ENCODE data around the gene ARHGAP20. TPM values are rescaled to one million over a fixed set of nuclear protein-coding genes. Genes with fewer than 3 reads are reported as not detected.

Gene ARHGAP20
- total and polyA plus RNA-seq, 2 of the 8 experiments (the other 6 are each of a cell fraction or from before 2014, with no cell fraction given): 0.05 to 0.28 TPM

DNA sequence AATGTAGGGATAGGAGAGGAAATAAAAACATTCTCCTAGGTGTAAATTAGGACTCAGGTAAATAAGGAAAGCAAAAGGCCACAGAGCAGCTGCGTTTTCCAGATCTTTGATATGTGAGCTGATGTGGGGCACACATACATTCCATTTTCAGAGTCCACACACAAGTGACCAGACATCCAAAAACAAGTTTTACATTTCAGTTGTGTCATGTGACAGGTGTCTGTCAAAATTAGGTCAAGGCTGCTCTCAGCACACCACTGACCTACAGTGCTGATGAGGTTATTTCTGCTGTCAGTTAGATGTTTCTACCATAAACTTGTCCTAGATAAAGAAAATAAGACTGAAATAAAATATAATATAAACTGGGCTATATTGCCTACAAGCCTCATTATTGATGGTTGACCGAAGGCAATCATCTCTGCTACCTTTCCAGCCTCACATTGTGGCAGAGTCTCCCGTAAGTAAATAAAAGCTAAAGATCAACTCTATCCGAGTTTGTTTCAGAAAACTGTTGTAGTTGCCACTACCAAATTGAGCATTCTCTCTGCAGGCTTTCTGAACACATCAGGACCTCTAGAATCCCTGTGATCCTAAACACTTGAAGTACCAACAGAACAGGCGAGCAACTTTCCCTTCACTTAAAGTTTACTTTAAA, 7.9 kb downstream of the ARHGAP20 start (continued):
- TF ChIP-seq, protein P1, sequence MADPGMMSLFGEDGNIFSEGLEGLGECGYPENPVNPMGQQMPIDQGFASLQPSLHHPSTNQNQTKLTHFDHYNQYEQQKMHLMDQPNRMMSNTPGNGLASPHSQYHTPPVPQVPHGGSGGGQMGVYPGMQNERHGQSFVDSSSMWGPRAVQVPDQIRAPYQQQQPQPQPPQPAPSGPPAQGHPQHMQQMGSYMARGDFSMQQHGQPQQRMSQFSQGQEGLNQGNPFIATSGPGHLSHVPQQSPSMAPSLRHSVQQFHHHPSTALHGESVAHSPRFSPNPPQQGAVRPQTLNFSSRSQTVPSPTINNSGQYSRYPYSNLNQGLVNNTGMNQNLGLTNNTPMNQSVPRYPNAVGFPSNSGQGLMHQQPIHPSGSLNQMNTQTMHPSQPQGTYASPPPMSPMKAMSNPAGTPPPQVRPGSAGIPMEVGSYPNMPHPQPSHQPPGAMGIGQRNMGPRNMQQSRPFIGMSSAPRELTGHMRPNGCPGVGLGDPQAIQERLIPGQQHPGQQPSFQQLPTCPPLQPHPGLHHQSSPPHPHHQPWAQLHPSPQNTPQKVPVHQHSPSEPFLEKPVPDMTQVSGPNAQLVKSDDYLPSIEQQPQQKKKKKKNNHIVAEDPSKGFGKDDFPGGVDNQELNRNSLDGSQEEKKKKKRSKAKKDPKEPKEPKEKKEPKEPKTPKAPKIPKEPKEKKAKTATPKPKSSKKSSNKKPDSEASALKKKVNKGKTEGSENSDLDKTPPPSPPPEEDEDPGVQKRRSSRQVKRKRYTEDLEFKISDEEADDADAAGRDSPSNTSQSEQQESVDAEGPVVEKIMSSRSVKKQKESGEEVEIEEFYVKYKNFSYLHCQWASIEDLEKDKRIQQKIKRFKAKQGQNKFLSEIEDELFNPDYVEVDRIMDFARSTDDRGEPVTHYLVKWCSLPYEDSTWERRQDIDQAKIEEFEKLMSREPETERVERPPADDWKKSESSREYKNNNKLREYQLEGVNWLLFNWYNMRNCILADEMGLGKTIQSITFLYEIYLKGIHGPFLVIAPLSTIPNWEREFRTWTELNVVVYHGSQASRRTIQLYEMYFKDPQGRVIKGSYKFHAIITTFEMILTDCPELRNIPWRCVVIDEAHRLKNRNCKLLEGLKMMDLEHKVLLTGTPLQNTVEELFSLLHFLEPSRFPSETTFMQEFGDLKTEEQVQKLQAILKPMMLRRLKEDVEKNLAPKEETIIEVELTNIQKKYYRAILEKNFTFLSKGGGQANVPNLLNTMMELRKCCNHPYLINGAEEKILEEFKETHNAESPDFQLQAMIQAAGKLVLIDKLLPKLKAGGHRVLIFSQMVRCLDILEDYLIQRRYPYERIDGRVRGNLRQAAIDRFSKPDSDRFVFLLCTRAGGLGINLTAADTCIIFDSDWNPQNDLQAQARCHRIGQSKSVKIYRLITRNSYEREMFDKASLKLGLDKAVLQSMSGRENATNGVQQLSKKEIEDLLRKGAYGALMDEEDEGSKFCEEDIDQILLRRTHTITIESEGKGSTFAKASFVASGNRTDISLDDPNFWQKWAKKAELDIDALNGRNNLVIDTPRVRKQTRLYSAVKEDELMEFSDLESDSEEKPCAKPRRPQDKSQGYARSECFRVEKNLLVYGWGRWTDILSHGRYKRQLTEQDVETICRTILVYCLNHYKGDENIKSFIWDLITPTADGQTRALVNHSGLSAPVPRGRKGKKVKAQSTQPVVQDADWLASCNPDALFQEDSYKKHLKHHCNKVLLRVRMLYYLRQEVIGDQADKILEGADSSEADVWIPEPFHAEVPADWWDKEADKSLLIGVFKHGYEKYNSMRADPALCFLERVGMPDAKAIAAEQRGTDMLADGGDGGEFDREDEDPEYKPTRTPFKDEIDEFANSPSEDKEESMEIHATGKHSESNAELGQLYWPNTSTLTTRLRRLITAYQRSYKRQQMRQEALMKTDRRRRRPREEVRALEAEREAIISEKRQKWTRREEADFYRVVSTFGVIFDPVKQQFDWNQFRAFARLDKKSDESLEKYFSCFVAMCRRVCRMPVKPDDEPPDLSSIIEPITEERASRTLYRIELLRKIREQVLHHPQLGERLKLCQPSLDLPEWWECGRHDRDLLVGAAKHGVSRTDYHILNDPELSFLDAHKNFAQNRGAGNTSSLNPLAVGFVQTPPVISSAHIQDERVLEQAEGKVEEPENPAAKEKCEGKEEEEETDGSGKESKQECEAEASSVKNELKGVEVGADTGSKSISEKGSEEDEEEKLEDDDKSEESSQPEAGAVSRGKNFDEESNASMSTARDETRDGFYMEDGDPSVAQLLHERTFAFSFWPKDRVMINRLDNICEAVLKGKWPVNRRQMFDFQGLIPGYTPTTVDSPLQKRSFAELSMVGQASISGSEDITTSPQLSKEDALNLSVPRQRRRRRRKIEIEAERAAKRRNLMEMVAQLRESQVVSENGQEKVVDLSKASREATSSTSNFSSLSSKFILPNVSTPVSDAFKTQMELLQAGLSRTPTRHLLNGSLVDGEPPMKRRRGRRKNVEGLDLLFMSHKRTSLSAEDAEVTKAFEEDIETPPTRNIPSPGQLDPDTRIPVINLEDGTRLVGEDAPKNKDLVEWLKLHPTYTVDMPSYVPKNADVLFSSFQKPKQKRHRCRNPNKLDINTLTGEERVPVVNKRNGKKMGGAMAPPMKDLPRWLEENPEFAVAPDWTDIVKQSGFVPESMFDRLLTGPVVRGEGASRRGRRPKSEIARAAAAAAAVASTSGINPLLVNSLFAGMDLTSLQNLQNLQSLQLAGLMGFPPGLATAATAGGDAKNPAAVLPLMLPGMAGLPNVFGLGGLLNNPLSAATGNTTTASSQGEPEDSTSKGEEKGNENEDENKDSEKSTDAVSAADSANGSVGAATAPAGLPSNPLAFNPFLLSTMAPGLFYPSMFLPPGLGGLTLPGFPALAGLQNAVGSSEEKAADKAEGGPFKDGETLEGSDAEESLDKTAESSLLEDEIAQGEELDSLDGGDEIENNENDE (IDR thresholded peaks at IDR 0.05; ENCODE audit: insufficient replicate concordance, low read length): no peak
- no peak for TF ChIP-seq PHF8 (conservative IDR thresholded peaks at IDR 0.05; ENCODE audit: low read depth, low read length)
- TF ChIP-seq MAFK (IDR thresholded peaks at IDR 0.05; ENCODE audit: low read depth, low read length): no peak
- no peak for TF ChIP-seq CEBPB (IDR thresholded peaks at IDR 0.05; ENCODE audit: low read depth, low read length)
- no peak for TF ChIP-seq YY1 (IDR thresholded peaks at IDR 0.05; ENCODE audit: low read depth, low read length)

Data from H1 (cell line).